ENCODE results near the gene NYAP2. TPM values are rescaled to one million over a fixed set of nuclear protein-coding genes. Genes with fewer than 3 reads are reported as not detected.
A peak's percentile ranks its signal among the peaks of the same experiment; 100 is the strongest.

Gene NYAP2
- total RNA-seq, 1 donor = not detected

GRCh38 chr2:225437319-225437718 lies 37.8 kb downstream of the NYAP2 start:
- no peak overlapping the region for H3K4me3 ChIP-seq (ENCODE audit: low read depth, low read length)
- TF ChIP-seq CTCF (IDR thresholded peaks at IDR 0.05; ENCODE audit: insufficient read depth, low read length) = no peak
- no peak for DNase-seq (ENCODE audit: low read depth)

- no peak for TF ChIP-seq CTCF (IDR thresholded peaks at IDR 0.05; ENCODE audit: insufficient read depth, low read length)
- no peak for DNase-seq (ENCODE audit: low read depth)
- H3K4me3 ChIP-seq (ENCODE audit: low read depth, low read length) = no peak overlapping the region
Measured at GRCh38 chr2:225438248-225438647, 38.7 kb downstream of the NYAP2 start.

GRCh38 chr2:225452677-225453076 lies 53.2 kb downstream of the NYAP2 start:
- no peak for TF ChIP-seq CTCF (IDR thresholded peaks at IDR 0.05; ENCODE audit: insufficient read depth, low read length)
- H3K4me3 ChIP-seq (ENCODE audit: low read depth, low read length) = no peak overlapping the region
- DNase-seq (ENCODE audit: low read depth) = peak; percentile 7

- no peak for DNase-seq (ENCODE audit: low read depth)
- H3K4me3 ChIP-seq (ENCODE audit: low read depth, low read length) = no peak overlapping the region
- TF ChIP-seq CTCF (IDR thresholded peaks at IDR 0.05; ENCODE audit: insufficient read depth, low read length) = no peak
Measured at GRCh38 chr2:225454412-225454811, 54.9 kb downstream of the NYAP2 start.

GRCh38 chr2:225456619-225457260 lies 57.2 kb downstream of the NYAP2 start:
- TF ChIP-seq CTCF (IDR thresholded peaks at IDR 0.05; ENCODE audit: insufficient read depth, low read length) = no peak
- no peak overlapping the region for H3K4me3 ChIP-seq (ENCODE audit: low read depth, low read length)
- DNase-seq (ENCODE audit: low read depth) = no peak

GRCh38 chr2:225457482-225457881 lies 58.0 kb downstream of the NYAP2 start:
- TF ChIP-seq CTCF (IDR thresholded peaks at IDR 0.05; ENCODE audit: insufficient read depth, low read length) = no peak
- DNase-seq (ENCODE audit: low read depth) = no peak
- no peak overlapping the region for H3K4me3 ChIP-seq (ENCODE audit: low read depth, low read length)
